ENCODE results near the gene ZWILCH.

Gene ZWILCH

DNA sequence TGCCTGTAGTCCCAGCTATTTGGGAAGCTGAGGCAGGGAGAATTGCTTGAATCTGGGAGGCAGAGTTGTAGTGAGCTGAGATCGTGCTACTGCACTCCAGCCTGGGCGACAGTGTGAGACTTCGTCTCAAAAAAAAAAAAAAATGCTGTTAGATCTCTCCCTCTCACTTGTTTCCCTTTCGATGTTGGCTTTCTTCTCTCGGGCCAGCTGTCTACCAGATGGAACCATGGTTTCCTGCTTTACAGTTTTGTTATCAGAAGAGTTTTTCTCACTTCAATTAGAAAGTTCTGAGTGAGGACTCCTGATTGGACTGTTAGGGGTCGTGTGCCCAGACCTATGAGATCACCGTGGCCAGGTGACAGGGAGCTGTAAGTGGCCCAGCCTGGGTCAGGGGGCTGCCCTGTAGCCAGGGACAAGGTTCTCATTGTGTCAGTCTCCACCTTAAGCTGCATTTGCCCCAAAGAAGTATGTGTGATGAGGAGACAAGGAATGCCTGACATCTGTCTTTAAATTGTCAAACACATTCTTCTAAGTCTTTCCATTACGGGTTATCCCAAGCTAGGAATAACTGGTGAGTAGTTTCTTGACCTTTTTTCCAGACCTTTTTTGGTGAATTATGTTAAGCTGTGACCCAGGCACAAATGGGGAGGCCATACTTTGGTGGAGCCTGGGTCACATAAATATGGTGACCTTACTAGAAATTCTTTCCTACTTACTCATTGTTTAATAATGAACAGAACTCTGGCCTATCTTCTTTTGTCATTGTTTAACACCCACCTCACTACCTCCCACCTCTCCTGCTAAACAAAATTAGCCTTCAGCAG, 32.7 kb upstream of the ZWILCH start:
- H3K27ac ChIP-seq, result no peak overlapping the region
- no peak for DNase-seq (ENCODE audit: low spot score)
- CTCF ChIA-PET, result no interaction called here
- POLR2A ChIA-PET (ENCODE audit: low non-redundant PET), result no interaction called here
- TF ChIP-seq, protein P1, sequence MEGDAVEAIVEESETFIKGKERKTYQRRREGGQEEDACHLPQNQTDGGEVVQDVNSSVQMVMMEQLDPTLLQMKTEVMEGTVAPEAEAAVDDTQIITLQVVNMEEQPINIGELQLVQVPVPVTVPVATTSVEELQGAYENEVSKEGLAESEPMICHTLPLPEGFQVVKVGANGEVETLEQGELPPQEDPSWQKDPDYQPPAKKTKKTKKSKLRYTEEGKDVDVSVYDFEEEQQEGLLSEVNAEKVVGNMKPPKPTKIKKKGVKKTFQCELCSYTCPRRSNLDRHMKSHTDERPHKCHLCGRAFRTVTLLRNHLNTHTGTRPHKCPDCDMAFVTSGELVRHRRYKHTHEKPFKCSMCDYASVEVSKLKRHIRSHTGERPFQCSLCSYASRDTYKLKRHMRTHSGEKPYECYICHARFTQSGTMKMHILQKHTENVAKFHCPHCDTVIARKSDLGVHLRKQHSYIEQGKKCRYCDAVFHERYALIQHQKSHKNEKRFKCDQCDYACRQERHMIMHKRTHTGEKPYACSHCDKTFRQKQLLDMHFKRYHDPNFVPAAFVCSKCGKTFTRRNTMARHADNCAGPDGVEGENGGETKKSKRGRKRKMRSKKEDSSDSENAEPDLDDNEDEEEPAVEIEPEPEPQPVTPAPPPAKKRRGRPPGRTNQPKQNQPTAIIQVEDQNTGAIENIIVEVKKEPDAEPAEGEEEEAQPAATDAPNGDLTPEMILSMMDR (conservative IDR thresholded peaks at IDR 0.05; ENCODE audit: low read depth), result no peak

DNA sequence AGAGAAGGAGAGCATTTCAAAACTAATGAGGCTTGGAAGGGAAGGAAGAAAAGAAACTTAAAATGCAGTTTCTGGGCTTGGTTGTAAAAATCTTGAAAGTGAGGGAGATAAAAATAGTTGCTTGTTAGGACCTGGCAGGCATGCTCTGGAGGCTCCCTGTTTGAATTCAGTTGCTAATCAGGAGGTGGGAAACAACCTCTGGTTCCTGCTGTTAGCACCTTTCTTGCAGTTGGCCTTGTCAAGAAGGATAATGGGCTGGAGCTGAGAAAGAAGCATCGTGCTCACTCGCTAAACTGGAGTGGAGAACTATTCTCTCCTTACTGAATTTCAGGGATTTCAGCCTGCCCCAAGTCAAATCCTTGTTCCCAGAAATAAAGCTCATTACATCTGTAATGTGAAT, 31.0 kb upstream of the ZWILCH start:
- POLR2A ChIA-PET (ENCODE audit: low non-redundant PET), result no interaction called here
- no peak overlapping the region for H3K27ac ChIP-seq
- TF ChIP-seq, protein P1 (conservative IDR thresholded peaks at IDR 0.05; ENCODE audit: low read depth), result no peak
- DNase-seq (ENCODE audit: low spot score), result no peak
- CTCF ChIA-PET, result no interaction called here

DNA sequence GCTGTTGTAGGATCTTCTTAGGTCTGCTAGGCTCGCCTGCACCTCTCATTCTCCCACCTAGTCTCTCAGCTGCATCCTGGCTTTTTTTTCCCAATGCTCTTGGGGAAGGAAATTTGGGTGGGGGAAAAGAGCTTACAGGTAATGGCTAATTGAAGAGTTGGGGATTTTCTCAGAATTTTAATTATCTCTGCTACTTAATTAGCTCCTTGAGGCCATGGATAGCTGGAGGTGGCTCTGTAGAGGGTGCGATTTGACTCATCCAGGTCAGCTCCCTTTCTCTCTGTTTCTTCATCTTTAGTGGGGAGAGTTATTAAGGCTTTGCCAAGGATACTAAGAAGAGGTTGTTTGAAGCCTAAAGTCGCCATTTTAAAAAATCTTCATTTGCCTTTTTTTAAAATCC, 30.2 kb upstream of the ZWILCH start:
- DNase-seq (ENCODE audit: low spot score), result no peak
- no peak overlapping the region for H3K27ac ChIP-seq
- ChIA-PET CTCF (interaction anchor here (0.6 to 1.1 kb wide), 4 partner anchors 13 to 605 kb away, joined by 3 to 4 read pairs (median 3); no protein-coding TSS in a partner anchor), POLR2A (ENCODE audit: low non-redundant PET) (no interaction called here)
- TF ChIP-seq, protein P1 (conservative IDR thresholded peaks at IDR 0.05; ENCODE audit: low read depth), result no peak

DNA sequence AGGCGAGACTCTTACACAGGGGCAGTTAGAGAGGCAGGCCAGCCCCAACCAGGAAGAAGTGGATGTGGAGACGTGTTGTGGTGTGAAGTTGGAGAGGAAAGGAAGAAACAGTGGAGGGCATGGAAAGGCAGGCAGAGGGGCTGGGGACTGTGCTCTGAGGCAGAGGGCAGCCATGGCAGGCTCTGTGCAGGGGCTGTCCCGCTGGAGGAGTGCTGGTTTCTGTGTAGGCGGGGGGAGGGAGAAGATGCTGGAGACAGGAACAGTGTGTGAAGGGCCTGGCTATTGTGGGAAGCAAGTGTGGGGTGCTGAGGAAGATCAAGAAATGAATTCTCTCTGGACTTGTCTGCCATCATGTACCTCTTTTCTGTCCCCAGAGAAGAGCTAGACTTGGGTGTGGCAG, 28.6 kb upstream of the ZWILCH start:
- CTCF ChIA-PET, result no interaction called here
- DNase-seq (ENCODE audit: low spot score), result no peak
- POLR2A ChIA-PET (ENCODE audit: low non-redundant PET), result no interaction called here
- H3K27ac ChIP-seq, result peak overlapping the region; percentile 10
- TF ChIP-seq, protein P1 (conservative IDR thresholded peaks at IDR 0.05; ENCODE audit: low read depth), result no peak

DNA sequence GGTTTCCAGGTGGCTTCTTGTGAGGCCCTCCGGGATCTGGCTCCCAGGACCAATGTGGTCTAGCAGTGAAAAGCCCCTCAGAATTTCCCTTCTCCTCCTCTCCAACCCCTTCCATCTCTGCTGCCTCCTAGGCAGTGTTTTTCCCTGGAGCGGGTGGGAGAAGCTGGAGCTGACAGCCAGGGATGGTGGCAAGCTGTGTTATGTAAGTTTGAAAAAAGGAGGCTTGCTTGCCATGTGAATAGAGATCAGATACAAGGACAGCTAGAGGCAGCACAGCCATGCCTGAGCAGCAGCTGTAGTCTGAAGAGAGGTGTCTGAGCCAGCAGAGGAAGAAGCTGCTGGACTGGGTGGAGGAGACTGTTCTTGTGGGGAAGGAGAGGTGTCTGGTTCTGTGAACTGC, 28.1 kb upstream of the ZWILCH start:
- ChIA-PET CTCF (no interaction called here), POLR2A (ENCODE audit: low non-redundant PET) (no interaction called here)
- TF ChIP-seq, protein P1 (conservative IDR thresholded peaks at IDR 0.05; ENCODE audit: low read depth), result no peak

DNA sequence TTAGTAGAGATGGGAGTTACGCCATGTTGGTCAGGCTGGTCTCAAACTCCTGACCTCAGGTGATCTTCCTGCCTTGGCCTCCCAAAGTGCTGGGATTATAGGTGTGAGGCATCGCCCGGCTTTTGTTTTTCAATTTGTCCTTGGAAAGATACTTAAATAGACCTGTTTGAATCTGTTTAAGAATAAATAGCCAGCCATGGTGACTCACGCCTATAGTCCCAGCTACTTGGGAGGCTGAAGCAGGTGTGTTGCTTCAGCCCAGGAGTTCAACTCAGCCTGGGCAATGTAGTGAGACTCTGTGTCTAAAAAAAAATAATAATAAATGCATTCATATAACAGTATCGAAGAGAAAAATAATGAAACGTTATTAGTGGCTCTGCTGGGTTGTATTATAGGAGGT, 24.9 kb upstream of the ZWILCH start:
- CTCF ChIA-PET, result no interaction called here
- DNase-seq (ENCODE audit: low spot score), result no peak
- POLR2A ChIA-PET (ENCODE audit: low non-redundant PET), result no interaction called here
- TF ChIP-seq, protein P1 (conservative IDR thresholded peaks at IDR 0.05; ENCODE audit: low read depth), result no peak
- no peak overlapping the region for H3K27ac ChIP-seq

More for the DNA sequence above, 28.1 kb upstream of the ZWILCH start:
- no peak for DNase-seq (ENCODE audit: low spot score)
- peak overlapping the region; percentile 10 for H3K27ac ChIP-seq
